ENCODE results near the gene CDCA3. TPM values are rescaled to one million over a fixed set of nuclear protein-coding genes. Genes with fewer than 3 reads are reported as not detected.

Gene CDCA3
- total and polyA plus RNA-seq, 2 donors (not counting 1 experiment from before 2014, with no cell fraction given), result 1.6 to 2.3 TPM

DNA sequence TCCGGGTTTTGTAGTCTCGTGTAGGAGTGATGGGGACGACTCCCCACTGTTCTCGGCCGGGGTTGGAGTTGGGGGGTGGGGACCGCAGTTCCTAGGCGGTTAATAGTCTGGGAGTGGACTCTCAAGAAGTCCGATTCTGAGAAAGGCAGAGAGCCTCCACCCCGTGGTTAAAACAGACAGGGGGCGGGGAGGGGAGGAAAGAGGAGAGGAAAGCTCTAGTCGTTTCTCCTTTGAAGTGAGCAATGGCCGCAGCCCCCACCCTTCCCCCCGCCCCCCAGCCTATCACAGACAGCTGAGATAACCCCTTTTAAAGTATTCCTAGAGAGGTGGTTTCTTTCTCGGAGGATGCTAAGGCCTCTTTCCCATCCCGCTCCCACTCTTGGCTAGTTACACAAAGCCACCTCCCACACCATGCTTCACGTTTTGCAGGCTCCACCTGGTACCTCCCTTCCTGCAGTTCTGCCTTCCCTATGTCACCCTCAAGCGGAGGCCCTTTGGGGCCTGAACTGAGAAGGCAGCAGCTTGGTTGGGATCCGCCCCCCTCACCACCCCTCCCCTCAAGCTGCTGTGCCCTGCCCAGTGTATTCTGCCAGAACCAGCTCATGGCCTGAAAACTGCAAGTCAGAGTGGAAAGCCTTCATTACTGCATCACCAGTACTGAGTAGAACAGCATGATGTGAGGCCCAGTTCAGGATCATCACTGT, 1.7 kb upstream of the CDCA3 start:
- H3K27me3 Mint-ChIP-seq, result no peaks in the 10 kb centered on the region
- peak overlapping the region; percentile 37 to 56 for H3K27ac ChIP-seq (ENCODE audit: low read length in 2 of 2)
- peaks cover 0 to 32% of the 10 kb centered on the region in 2 experiments for H3K36me3 ChIP-seq (replicated peaks in 1 of 2; ENCODE audit: control extremely low read depth in 1 of 2, control insufficient read depth in 1 of 2, extremely low read depth in 1 of 2, insufficient read depth in 2 of 2, low read length in 1 of 2)
- H3K79me2 ChIP-seq (ENCODE audit: control insufficient read depth, insufficient read depth, low read length), result peaks cover 46% of the 10 kb centered on the region
- peaks cover 23% of the 10 kb centered on the region for H3K4me1 Mint-ChIP-seq
- peak overlapping the region; percentile 80 for H2AFZ ChIP-seq (ENCODE audit: insufficient read depth, low read depth, low read length, poor library complexity, severe bottlenecking)
- DNase-seq, result no peak
- intact Hi-C loops (cut with micrococcal nuclease), result loop anchor here (1.0 to 5.0 kb wide), 10 partner anchors 14 to 296 kb away; partner anchors contain the start of genes CHD4, COPS7A, IFFO1 and LPCAT3
- H3K27me3 ChIP-seq (replicated peaks in 1 of 4; ENCODE audit: control extremely low read depth in 1 of 4, control insufficient read depth in 3 of 4, insufficient read depth in 4 of 4, low read length in 3 of 4), result no peaks in the 10 kb centered on the region
- H3K4me1 ChIP-seq (ENCODE audit: control insufficient read depth in 2 of 2, insufficient read depth in 2 of 2, low read length in 2 of 2), result peaks cover 6 to 23% of the 10 kb centered on the region in 2 donors
- H3K9me3 Mint-ChIP-seq (ENCODE audit: insufficient read depth), result no peaks in the 10 kb centered on the region
- H3K27ac Mint-ChIP-seq, result peak overlapping the region; percentile 93
- TF ChIP-seq, protein P1, sequence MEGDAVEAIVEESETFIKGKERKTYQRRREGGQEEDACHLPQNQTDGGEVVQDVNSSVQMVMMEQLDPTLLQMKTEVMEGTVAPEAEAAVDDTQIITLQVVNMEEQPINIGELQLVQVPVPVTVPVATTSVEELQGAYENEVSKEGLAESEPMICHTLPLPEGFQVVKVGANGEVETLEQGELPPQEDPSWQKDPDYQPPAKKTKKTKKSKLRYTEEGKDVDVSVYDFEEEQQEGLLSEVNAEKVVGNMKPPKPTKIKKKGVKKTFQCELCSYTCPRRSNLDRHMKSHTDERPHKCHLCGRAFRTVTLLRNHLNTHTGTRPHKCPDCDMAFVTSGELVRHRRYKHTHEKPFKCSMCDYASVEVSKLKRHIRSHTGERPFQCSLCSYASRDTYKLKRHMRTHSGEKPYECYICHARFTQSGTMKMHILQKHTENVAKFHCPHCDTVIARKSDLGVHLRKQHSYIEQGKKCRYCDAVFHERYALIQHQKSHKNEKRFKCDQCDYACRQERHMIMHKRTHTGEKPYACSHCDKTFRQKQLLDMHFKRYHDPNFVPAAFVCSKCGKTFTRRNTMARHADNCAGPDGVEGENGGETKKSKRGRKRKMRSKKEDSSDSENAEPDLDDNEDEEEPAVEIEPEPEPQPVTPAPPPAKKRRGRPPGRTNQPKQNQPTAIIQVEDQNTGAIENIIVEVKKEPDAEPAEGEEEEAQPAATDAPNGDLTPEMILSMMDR (IDR thresholded peaks at IDR 0.05), result no peak
- no peak for TF ChIP-seq EZH2 (IDR thresholded peaks at IDR 0.05; ENCODE audit: borderline replicate concordance, insufficient read depth, low read depth, low read length, poor library complexity, severe bottlenecking)
- H3K9ac ChIP-seq (ENCODE audit: low read length), result peak overlapping the region; percentile 87
- ChIA-PET CTCF (interaction anchor here (0.6 to 6.7 kb wide), 12 partner anchors 16 to 260 kb away, joined by 3 to 136 read pairs (median 5); partner anchors contain the start of genes COPS7A, MLF2, SPSB2 and TPI1), POLR2A (interaction anchor here (0.6 to 5.3 kb wide), 18 partner anchors 9 to 383 kb away, joined by 3 to 49 read pairs (median 6); partner anchors contain the start of genes COPS7A, LPCAT3, LRRC23 and MLF2)
- peak overlapping the region; percentile 87 for H3K4me2 ChIP-seq (replicated peaks; ENCODE audit: low read depth, low read length, poor library complexity, severe bottlenecking)
- no peaks in the 10 kb centered on the region for H3K9me3 ChIP-seq (ENCODE audit: control extremely low read depth in 1 of 3, control insufficient read depth in 2 of 3, insufficient read depth in 1 of 3, low read length in 2 of 3)
- peak overlapping the region; percentile 92 for H3K4me3 Mint-ChIP-seq
- 0% methylated on average over 10 of the region's 18 CpGs for WGBS (ENCODE audit: insufficient coverage)
- peaks cover 5% of the 10 kb centered on the region for H4K20me1 ChIP-seq (ENCODE audit: control insufficient read depth, insufficient read depth, low read length, poor library complexity, severe bottlenecking)
- peak overlapping the region; percentile 11 to 92 (median 85) for H3K4me3 ChIP-seq (ENCODE audit: control extremely low read depth in 1 of 5, extremely low read depth in 1 of 5, insufficient read depth in 1 of 5, low read depth in 2 of 5, low read length in 4 of 5)
- no peak for ATAC-seq (ENCODE audit: low read depth)

Data from B cell (primary cell).